GM12892 (cell line): Measurements from ENCODE around the gene MREG. TPM values are rescaled to one million over a fixed set of nuclear protein-coding genes. Genes with fewer than 3 reads are reported as not detected.
A peak's percentile ranks its signal among the peaks of the same experiment; 100 is the strongest.

Experiments
- DNase-seq: peaks from one replicate; pipeline ENCODE4 v3.0.0; 2011; ENCODE audit not compliant: insufficient read length
- FAIRE-seq: peaks from 2 replicates; lab custom pipeline; 2011; peaks lifted over from hg19 to GRCh38; lab: Jason Lieb, UNC
- POLR2A ChIP-seq: IDR thresholded peaks from 2 replicates; pipeline ENCODE4 v1.6.1; 2011; ENCODE audit warnings: low read depth, low read length, control low read depth
- POLR2AphosphoS5 ChIP-seq: IDR thresholded peaks from 2 replicates; pipeline ENCODE4 v1.6.1; 2011; ENCODE audit warnings: low read depth, low read length, control low read depth
- TAF1 ChIP-seq: IDR thresholded peaks from 2 replicates; pipeline ENCODE4 v1.6.1; 2011; ENCODE audit warnings: low read depth, mild to moderate bottlenecking, control low read depth, low read length, borderline replicate concordance
- polyA plus RNA-seq: library from polyadenylated mRNA; unstranded; fragments of >200 nt; gene quantifications from one replicate; pipeline ENCODE4 v1.2.1, GENCODE V29; 2012; ENCODE audit warnings: missing spikeins, inconsistent platforms; ENCODE audit not compliant: missing spikeins

Gene MREG, protein sequence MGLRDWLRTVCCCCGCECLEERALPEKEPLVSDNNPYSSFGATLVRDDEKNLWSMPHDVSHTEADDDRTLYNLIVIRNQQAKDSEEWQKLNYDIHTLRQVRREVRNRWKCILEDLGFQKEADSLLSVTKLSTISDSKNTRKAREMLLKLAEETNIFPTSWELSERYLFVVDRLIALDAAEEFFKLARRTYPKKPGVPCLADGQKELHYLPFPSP
- 34.5 TPM for polyA plus RNA-seq

DNA sequence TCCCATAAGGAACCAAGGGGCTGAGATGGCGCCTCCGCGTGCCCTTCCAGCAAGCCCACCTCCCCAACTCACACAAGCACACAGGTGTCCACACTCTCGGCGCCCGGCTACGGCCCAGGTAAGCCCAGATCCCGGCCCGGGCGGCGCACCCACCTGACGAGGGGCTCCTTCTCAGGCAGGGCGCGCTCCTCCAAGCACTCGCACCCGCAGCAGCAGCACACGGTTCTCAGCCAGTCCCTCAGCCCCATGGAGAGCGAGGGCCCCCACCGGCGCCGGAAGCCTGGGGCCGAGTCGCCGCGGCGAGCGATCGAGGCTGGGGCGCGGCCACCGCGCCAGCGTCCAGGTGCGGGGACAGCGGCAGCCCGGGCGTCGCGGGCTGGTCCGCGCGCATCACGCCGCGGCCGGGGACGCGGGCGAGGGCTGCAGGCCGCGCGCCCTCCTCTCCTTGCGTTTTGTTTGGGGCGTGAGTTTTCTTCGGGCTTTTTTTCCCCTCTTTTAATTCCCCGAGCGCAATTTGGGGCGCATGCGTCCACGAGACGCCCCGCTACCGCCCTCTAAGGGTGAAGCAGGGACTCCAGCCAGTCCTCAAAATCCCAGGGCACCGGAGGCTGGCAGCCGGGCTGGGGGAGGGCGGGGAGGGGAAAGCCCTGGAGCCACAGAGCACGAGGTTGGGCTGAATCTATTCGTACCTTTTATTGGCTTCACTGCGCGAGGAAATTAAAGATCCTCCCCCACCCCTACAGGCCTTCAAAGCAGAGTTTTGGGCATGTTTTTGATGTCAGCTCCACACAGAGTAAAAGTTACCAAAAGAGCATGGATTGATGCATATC is at the start of gene MREG:
MREG (minus strand) TSS at position 472 of the 830 bp plus-strand sequence; CDS start at position 248, 224 bp downstream.
- peak; percentile 77 for DNase-seq
- FAIRE-seq, result peak; percentile 89
- TF ChIP-seq POLR2AphosphoS5, result peak; percentile 43; the same call in 1 of the 2 replicates
- TF ChIP-seq POLR2A, result peak; percentile 76; the same call in 1 of the 2 replicates
- 0 out of 2 replicates have a peak, but pooled peaks have one; percentile 1 for TF ChIP-seq TAF1

DNA sequence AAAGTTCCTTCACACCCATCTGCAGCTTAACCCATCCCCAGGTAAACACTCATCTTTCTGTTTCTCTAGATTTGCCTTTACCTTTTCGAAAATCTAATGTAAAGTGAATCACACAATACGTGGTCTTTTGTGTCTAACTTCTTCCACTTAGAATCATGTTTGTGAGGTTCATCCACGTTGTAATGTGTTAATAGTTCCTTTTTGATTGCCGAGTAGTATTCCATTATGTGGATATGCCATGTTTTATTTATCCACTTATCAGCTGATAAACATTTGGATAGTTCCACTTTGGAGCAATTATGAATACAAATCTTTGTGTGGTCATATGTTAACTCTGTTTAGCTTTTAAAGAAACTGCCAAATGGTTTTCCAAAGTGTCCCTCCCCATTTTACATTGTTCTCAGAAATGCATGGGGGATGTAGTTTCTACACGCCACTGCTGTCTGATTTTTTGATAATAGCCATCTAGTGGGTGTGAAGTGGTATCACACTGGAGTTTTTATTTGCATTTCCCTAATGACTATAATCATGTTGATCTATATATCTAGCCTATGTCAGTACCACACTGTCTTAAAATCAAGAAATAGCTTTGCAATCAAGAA is 46.0 kb upstream of the MREG start:
- TF ChIP-seq TAF1, result no peak
- TF ChIP-seq POLR2AphosphoS5, result no peak
- TF ChIP-seq POLR2A, result no peak
- DNase-seq, result no peak
- peak; percentile 50 for FAIRE-seq

DNA sequence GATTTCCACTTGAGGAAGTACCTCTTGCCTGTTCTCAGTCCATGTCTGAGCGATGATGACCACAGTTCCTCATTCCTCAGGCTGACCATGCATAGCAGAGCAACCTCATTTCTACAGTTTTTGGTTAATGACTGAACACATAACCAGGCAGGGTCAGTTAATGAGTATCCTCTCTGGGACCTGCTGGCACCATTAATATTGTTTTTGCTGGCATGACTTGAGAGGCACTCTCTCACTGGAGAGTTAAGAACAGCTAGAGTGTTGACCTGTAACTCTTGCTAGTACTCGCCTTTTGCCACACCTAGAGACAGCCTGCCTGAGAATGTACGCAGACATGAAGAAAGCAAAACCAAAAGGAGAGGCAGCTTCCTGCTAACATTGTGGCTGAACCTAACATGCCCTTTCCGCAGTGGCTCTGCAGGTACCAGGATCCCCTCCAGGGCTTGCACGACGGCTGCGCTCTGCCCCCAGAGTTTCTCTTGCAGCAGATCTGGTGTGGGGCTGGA is 44.4 kb upstream of the MREG start:
- DNase-seq, result peak; percentile 35
- peak; percentile 99 for FAIRE-seq
- TF ChIP-seq POLR2AphosphoS5 (peak; percentile 67), TAF1 (0 out of 2 replicates have a peak, but pooled peaks have one; percentile 10), POLR2A (peak; percentile 74)

DNA sequence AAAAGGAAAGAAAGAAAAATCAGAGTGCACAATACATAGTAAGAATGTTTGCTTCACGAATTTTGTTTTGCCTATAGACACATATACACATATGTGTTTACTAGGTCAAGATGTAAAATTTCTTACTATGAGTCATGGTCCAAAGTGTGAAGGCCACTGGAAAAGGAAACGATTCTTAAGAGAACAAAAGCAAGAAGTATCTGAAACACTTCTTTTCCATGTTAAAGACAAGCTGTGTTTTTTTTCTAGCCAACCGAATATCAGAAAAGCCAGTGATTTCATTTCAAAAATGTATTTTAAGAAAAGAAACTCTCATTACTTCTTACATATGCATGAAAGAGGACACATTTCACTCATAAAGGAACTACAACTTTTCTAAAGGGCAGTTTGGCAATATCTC is 43.4 kb upstream of the MREG start:
- DNase-seq (no peak), FAIRE-seq (peak; percentile 77)
- TF ChIP-seq TAF1 (no peak), POLR2AphosphoS5 (no peak), POLR2A (no peak)

DNA sequence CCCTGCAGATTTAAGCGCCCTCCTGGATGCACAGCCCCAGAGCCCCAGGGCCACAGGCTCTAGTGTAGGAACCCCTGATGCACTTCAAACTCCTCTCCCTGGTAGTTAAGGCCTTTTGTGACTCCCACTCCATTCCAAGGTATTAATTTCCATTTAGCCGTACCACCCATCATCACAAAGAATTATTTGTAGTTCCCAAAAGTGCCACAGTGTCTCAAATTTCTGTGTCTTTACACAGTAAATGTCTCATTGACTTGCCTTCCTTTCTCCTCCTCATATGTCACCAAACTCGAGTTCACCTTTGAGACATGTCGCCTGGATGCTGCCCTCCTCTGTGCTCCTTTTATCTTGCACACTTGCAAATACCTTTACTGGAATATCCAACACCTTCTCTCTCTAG is 42.3 kb upstream of the MREG start:
- FAIRE-seq (no peak), DNase-seq (no peak)
- no peak for TF ChIP-seq TAF1
- no peak for TF ChIP-seq POLR2AphosphoS5
- no peak for TF ChIP-seq POLR2A

DNA sequence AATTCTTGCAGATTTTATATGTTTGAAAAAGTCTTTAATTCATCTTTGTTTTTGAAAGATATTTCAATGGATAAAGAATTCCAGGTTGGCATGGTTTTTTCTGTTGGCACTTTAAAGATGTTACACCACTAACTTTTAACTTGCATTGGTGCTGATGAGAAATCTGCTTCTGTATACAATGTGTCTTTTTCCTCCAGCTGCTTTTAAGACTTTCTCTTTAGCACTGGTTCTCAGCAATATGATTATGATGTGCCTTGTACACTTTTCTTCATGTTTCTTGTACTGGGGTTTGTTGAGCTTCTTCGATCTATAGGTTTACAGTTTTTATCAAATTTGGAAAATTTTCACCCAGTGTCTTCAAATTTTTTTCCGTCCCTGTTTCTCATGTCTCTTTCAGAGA is 39.1 kb upstream of the MREG start:
- TF ChIP-seq POLR2AphosphoS5 (no peak), POLR2A (no peak), TAF1 (no peak)
- DNase-seq (no peak), FAIRE-seq (no peak)

DNA sequence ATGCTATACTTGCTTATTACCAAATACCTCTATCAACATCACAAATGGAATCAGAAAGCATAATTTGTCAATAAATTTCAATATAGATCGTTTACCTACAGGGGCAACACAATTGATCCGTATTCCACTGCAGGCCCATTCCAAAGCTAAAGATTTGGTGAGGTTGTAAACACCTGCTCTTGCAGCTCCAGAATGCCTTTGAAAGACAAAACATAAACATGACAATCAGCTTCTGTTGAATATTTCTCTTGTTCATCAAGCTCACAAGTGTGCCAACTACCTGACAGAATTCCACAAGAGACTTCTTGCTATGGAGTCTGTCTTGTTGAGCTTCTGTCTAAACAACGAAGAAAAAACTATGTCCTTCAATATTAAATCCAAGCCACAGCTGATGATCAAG is 38.0 kb upstream of the MREG start:
- DNase-seq (no peak), FAIRE-seq (no peak)
- no peak for TF ChIP-seq POLR2AphosphoS5
- TF ChIP-seq POLR2A, result no peak
- no peak for TF ChIP-seq TAF1

DNA sequence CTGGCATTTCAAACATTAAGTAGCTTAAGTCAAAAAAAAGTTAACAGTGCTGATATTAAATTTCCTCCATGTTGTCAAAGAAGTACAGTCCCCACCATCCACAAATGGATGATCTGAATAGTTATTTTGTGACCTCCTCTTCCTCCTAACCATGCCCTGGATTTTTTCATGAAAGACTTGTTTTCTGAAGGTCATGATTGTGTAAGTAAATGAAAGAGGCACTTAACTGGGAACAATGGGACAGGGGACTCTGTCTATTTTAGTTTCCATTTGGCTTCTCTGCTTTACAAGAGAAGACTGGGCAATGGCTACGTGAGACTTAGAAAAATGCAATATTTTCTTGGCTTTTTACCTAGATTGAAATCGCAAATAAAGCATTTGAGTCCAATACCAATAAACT is 36.1 kb upstream of the MREG start:
- DNase-seq (no peak), FAIRE-seq (no peak)
- TF ChIP-seq POLR2AphosphoS5 (no peak), POLR2A (no peak), TAF1 (no peak)

DNA sequence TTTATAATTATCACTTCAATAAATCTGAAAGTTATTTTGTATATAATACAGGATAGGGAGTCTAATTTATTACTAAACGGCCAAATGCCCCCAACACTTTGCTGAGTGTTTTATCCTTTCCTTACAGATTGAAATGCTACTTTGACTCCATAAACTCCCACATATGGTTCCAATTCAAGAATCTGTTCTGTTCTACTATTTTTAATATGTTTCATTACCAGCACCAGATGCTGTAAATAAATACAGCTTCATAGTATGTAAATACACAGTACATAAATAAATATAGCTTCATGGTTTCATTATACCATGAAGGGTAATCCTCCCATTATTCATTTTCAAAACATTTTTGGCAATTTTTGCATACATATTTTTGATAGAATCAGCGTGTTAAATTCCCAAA is 34.0 kb upstream of the MREG start:
- FAIRE-seq (no peak), DNase-seq (no peak)
- TF ChIP-seq TAF1 (no peak), POLR2AphosphoS5 (no peak), POLR2A (no peak)

DNA sequence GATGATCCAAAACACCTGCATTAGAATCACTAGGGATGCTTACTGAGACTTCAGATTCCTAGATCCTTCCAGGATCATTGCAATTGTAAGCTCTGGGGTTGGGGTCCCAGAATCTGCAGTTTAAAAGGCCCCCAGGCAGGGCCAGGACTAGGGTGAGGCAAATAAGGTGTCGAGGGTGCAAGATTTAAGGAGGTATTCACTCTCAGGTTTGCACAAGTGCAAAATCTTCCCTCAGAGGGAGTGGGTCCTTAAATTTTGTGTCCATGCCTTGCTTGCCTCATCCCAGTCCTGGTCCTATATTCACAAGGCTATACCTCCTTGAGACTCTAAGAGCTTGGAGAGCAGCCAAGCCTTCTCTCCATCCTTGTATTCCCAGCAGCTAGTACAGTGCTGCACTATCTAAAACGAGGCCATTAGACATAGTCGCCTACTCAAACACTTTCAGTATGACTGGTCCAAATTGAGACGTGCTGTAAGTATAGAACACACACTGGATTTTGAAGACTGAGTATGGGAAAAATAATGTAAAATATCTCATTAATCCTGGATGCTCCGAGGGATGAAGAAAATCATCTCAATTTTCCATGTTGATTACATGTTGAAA is 31.6 kb upstream of the MREG start:
- peak; percentile 70 for FAIRE-seq
- TF ChIP-seq POLR2AphosphoS5, result no peak
- no peak for TF ChIP-seq TAF1
- TF ChIP-seq POLR2A, result no peak
- no peak for DNase-seq

DNA sequence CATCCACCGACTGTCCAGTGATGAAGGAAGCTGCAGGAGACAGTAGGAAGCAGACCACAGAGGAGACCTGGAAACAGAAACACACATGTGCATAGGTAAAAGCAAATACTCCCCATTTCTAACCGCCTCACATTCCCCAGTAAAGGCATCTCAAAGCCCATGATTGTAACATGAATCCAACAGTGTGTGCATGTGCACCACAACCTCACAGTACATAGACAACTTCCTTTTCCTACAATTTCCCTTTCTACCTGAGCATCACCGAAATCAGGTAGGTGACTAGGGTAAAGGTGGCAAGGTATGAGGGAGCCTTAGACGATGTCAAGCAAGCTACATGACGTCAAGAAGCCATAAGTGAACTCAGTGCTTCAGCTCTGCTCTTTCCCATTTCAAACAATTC is 30.6 kb upstream of the MREG start:
- peak; percentile 63 for FAIRE-seq
- DNase-seq, result no peak
- TF ChIP-seq TAF1 (no peak), POLR2AphosphoS5 (no peak), POLR2A (no peak)
